HG02840 (cell line): ENCODE results near the gene PRDM10.

ENCODE experiments used
- ATAC-seq: cut with Tn5 transposase; IDR thresholded peaks from one replicate; pipeline ENCODE4 v1.9.1; 2021; ENCODE audit warnings: mild to moderate bottlenecking, moderate library complexity, moderate number of reproducible peaks; ENCODE audit not compliant: unreplicated experiment, low FRiP score

PRDM10 gene

DNA sequence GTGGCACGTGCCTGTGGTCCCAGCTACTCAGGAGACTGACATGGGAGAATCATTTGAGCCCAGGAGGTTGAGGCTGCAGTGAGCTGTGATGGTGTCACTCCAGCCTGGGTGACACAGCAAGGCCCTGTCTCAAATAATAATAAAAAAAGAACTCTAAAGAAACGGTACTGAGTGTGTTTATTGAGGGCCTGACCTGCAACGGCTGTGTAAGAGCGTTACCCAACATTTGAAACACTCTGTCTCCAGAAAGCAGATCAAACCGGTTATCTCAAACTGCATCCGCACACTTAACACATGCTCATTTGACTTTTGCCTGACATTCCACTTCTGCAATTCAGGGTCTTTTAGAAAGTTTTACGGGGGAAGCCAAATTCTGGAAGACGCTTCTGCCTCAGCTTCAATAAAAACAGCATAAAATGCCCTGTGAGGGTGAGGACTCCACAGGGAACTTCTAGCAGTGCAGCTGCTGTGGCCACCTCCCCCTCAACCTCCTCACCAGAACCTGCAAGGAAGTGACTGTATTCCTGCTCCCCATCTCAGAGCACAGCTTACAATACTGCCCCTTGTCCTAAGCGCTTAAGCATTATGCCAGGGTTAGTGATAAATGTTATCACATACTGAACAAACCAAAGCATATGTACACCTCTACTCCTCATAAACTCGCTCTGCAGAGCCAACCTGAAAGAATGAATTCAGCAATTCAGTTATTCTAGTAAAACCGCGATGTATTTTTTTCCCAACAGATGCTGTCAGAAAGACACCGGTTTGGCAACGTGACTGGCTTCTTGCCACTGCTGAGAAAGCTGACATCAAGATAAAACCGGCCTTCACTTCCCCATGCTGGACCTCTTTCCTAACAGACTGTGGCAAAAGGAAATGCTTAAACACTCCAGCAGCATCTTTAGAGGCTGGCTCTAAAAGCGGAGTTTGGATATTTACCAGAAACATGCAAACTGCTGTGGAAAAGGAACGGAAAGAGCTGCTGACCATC, 52.2 kb downstream of the PRDM10 start:
- no peak for ATAC-seq

DNA sequence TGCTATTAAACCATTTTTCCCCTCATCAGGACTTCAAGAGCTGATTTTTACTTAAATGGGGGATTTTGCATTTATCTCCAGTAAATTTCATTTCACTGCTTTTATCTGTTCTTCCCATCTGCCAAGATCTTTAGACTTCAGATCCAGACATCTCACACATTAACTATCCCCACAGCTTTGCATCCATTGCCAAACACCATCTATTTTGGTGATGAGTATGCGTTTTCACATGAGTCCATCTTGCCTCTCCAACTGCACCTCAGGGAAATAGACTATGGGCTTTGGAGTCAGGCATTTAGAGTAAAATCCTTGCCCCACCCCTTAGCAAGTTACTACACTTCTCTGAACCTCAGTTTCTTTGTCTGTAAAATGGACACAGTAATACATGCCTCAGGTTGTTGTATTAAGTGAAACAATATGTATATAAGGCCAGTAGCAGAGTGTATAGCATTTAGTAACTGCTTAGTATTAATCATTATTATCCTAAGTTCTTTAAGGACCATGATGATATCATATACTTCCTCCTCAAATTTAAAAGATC, 53.6 kb downstream of the PRDM10 start:
- ATAC-seq = no peak

DNA sequence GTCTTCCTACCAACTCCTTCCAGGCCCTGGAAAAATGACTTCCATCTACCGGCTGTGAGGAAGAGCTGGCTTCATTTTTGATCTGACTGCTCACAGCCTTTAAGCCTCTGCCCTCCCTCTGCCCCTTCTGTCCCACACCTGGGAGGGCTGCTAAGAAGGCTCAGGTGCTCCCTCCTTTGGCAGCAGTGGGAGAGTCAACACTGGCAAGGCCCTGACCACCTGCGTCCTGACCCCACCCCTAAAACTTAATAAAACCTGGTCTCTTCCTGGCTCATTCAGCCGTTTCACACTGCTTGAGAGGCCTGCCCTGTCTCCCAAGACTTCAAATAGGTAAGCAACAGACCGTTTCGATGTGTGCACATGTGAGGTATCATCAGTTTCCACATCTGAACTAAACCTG, 55.2 kb downstream of the PRDM10 start:
- no peak for ATAC-seq

DNA sequence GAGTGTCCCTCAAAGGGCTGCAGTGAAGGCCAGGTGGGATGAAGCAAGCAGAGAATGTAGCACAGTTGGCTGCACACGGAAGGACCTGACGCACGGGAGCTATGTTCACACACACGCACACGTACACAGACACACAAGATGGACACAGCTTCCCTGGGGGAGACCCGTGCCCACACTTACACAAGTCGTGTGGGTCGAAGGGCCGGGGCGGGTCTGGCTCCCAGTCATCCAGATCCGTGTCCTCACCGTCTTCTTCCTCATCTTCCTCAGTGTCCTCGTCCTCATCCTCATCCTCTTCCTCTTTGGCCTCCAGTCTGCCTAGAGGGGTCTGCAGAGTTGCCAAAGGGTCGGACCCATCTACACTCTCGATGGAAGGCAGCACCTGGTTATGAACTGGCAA, 55.7 kb downstream of the PRDM10 start:
- no peak for ATAC-seq

DNA sequence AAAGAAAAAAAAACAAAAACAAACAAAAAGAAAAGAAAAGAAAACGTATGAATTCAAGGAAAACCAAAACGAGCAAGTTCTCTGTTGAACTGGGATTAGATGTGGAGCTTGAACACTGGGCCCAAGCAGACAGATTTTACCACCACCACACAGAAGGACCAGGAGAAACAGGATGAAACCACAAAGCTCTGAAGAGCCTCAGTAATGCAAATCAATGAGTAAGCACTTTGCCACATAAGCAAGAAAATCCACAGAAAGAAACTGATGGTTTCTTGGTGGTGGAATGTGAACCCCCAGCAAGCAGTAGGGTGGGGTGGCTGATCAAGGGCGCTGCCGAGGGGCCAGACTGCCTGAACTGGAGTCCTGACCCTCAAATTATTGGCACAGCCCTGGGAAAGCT, 56.4 kb downstream of the PRDM10 start:
- no peak for ATAC-seq

DNA sequence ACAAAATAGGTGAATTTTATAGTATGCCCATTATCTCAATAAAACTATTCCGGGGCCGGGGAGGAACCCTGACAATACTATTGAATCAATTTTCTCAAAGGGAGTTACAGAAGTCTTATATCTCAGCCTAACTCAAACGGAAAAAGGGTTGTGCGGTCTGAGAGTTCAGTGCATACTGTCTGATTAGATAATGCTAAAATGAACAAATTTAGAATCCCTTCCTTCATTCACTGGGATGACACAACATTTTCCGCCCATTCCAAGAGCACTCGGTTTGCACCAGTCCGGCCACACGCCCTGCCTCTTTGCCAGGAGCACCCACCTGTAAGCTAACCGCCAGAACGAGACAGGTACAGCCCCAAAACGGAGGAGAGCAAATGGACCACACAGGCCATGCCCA, 57.3 kb downstream of the PRDM10 start:
- no peak for ATAC-seq

DNA sequence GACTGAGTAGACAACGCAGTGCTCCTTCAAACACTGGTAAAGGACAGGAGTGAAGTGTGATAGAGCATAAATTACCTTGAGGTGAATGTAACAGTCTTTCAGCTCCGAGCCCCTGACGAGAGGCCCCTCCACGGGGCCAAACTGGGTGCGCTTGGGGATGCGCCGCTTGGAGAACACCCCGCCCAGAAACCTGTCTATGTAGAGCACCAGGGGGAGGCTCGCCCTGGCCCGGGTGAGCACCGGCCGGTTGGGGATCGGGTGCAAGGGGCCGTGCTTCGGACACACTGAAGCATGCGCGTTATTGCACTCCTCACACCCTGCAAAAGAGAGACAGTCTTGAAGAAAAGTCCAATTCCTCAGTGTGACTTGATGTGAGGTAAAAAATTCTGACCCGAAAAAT, 57.9 kb downstream of the PRDM10 start:
- no peak for ATAC-seq

DNA sequence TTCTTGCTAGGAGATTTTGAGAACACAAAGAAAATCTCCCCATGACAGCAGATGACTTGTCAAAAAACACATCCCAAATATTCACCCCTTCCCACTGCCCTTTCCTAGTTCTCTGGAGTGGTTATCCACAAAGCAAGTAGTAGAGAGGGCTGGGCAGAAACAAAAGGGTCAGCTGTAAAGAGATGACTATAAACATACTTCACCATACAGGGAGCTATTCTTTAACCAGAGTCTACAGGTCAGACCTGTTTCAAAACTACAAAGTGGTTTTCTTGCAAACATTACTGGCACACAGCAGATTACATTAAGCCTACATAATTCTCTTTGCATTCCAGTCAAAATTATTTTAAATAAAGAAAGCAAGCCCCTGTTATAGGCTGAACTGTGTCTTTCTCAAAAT, 59.6 kb downstream of the PRDM10 start:
- no peak for ATAC-seq

DNA sequence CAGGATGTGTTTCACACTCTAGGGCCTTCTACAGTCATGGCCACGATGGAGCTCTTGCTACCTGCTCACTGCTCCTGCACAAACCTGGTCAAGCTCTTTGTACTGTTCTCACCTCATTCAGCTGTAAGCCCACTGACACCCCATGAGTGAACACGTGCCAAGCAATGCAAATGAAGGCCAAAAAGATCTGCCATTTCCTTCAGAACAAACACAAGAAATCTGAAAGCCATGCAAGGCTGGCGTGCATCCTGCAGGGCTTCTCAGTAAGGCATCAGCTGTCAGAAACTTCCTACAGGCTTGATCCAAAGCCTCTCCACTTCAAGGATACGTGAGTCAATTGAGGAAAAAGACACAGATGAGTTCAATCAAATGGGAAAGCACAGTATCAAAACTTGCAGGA, 63.1 kb downstream of the PRDM10 start:
- ATAC-seq = no peak

DNA sequence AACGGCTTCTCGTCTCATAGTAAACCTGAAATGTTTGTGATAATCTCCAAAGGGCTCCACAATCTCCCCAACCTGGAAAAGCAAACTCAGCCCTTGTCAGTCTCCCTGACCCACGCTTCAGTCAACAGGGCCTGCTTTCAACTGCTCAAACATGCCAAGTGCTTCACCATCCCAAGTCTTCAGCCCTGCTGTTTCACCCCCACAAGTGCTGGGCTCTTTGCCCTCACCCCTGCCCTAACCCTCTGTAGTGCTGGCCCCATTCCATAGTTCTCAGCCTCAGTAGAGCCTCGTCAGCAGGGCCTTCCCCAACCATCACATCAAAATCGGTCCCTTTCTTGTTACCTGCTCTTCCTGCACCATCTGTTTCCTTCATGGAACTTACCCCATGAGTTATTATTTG, 63.9 kb downstream of the PRDM10 start:
- no peak for ATAC-seq

DNA sequence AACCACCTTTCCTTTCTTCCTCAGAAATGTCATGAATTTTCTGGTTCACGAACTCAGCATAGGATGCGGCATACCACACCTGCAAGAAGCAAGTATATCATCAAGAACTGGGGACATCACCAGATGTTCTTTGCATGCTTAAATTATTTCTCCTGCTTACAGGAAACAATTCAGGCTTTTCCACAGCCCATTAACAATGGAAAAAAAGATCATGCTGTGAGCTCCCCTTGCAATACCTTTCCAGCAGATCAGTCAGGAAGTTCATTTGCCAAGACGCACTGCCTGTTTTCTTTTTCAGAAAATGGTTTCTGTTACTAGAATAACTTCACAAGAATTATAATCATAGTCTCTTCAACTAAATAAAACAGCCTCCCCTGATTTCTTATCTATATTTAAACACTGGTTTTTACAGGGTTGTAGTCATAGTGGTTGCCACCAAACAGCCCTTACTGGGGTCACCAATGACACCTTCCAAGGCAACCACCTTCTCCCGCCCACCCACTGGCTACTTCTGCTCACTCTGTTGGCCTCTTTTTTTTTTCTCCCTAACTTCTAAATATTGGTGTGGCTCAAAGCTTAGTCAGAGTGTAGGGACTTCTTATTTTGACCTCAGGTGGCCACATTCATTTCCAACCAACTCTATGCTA, 64.9 kb downstream of the PRDM10 start:
- no peak for ATAC-seq

DNA sequence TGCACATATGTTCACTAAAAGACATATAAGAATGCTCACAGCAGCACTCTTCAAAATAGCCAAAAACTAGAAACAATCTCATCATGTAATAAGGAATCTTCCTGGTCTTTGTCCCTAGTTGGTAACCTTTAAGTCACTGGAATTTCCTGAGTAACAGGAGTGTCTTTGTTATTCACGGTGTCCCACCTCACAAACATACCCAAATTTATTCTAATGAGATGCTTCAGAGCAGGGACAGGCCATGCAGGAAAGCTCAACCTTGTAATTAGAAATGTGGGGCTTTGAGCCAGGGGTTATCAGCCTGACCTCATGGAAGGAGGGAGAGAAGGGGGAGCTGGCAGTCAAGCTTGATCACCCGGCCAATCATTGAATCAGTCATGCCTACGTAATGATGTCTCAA, 66.9 kb downstream of the PRDM10 start:
- no peak for ATAC-seq

DNA sequence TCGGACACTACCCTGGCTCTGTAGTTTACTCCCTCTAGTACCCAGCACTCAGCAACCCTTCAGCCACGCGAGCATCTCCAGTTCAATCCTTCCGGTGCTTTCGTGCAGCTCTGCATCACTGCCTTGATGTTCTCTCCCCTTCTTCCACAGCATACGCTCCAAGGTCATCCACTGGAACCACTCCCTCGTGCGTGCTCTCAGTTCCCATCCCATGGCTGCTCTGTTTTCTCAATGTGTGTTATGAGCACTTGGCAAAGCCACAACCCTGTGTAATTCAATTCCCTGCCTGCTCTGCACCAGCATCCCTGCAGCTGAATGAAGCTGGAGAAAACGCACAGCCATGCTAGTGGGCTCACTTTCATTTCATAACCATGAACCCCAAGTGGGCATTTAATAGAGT, 68.7 kb downstream of the PRDM10 start:
- ATAC-seq = no peak

DNA sequence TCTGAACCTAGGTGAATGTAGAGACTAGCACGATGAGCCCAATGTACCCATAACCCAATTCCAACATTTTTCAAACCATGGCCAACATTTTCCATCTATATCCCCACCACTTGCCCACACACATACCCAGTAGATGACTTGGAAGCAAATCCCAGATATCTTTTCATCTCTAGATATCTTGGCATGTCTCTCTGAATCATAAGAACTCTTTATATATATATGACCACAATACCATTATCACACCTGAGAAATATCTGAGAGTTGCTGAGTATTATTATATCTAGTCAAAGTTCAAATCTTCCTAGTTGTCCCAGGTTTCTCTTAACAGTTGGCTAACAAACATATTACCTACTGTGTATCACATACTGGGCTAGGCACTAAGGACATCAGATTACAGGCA, 69.4 kb downstream of the PRDM10 start:
- no peak for ATAC-seq

DNA sequence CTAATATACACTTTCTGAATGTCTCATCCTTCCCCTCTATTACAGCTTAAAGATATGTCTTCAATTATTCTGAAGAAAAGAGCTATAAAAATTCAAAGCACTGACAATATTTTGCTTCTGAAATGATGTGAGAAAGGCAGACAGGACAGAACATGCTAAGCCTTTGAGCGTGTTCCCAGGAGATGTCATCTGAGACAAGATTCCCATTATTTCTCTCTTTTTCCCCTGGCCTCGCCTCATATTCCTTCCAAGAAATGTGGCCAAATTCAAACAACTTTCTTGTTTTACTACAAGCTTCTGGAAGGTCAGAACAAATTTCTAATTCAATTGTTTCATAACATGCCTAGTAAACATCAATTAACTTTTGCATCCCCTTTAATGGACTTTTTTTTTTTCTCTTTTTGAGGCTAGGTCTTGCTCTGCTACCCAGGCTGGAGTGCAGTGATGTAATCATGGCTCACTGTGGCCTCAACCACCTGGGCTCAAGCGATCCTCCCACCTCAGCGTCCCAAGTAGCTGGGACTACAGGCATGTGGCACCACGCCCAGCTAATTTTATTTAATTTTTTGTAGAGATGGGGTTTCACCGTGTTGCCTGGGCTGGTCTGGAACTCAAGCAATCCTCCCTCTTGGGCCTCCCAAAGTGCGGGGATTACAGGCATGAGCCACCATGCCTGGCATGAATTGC, 70.1 kb downstream of the PRDM10 start:
- no peak for ATAC-seq

DNA sequence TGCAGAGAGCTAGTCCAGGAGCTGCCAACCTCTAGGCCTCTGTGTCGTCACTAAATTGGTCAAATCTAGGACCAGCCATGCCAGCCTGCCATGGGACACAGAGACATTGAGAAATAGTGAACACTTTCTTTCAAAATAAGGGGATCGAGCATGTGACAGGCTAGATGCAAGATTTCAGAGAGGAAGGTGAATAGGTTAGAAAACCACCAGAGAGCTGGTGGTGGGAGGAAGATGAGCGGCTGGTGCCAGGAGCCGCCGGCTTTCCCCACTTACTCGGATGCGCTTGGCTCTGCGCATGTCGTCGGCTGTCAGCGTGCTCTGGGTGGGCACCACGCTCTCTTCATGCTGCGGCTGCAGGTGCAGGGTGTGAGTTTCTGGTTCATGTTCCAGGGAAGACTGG, 71.9 kb downstream of the PRDM10 start:
- ATAC-seq = no peak

DNA sequence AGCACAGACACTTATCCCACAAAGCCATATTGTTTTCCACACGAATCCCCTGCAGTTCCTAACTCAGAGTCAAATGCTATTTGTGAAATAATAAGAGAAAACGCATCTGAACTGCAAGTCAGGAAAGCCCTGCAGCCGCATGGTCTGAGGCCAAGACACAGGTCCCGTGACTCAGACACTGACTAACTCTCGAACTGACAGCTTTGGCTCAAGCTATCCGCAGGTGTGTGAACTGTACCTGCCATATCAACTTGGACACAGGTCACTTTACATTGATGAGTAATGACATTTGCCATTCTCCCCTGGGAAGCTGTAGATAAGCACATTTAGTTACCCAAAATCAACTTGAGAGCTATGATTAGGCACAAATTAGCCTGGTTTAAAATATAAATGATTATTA, 72.3 kb downstream of the PRDM10 start:
- no peak for ATAC-seq

DNA sequence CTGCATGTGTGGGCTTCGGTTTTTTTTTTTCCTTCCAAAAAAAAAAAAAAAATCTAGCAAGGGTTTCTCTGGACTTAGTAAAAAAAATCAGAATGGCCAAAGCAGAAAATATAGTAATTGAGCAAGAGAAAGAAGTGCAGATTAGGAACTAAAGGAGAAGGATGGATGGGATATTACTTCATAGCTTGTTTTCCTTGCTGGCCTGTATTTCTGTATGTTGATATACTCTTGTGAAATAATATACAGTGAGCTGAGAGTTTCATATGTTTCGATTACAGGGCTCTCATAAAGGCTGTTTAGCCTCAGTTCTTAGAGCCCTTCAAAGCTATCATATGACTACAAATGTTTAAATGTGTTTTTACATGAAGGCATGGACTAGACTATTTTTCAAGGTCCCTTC, 72.9 kb downstream of the PRDM10 start:
- no peak for ATAC-seq

DNA sequence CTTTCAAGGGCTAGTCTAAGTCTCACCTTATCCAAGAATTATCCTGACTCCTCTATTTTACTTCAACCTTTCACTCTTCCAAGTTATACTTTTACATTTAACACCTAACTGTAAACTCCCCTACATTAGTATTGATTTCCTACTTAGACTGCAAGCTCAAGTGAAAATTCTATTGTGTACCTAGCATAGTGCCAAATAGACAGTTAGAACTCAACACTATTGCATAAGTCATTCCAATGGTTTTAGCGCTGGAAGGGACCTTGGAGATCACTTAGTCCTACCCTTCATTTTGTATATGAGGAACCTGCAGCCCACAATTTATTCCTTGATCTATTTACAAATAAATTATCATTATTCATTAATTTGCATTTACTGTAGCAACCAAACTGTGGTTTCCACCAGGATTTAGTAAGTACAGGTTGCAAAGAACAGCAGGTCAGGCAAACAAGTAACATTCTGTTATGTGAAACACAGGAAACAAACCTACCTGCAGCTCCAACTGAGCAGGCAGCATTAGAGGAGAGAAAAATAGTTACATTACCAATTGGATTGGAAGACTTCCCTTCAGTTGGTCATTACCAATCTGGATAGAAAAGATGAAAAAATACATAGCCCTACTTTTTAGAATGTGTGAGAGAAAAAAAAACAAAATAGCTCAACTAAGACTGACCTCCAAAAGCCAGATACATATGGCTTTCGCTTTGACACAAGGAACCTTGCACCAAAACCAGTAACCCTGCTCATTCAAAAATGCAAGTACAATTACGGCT, 73.5 kb downstream of the PRDM10 start:
- ATAC-seq = no peak

DNA sequence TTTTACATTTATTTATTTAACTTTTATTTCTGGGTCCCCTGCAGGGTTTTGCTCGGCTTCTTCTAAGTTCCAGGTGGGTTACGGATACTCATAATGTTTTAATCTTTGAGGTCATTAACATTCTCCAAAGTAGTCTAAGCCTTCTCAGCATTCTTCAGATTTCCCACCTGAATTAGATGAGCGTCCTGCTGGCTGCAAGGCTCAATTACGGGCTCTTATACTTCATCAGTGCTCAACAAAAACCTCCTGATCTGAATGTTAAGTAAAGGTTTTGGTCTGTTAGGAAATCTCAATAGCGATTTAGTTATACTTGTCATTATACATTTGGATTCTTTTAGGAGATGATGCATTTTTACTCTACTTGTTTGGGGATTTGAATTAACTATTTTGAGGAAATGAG, 80.0 kb downstream of the PRDM10 start:
- ATAC-seq = no peak
